Esophagus mucosa (tissue), 1 donor: Measurements from ENCODE around the gene SSH3. TPM values are rescaled to one million over a fixed set of nuclear protein-coding genes. Genes with fewer than 3 reads are reported as not detected.
"Not testable (repeated sequence)": the region's sequence is repeated elsewhere in the genome, so short reads cannot be mapped to it uniquely, and the experiment has no call there.

Source experiments
- ATAC-seq: fragments of 200-7000 bp; cut with Tn5 transposase; one replicate; pipeline ENCODE4 v1.9.1; 2020
- total RNA-seq: library from RNA; stranded (reverse); gene quantifications from one replicate; pipeline ENCODE4 v1.2.4, GENCODE V29; 2023
- donor health status: DM: yes; HTN: yes; CAD: no.

Gene SSH3
- total RNA-seq, 1 donor from 2014 or later, result 78.4 TPM

- ATAC-seq, result peak; percentile 73
These were observed 9.1 kb downstream of the SSH3 start for GRCh38 chr11:67312187-67313021.

- ATAC-seq, result no peak
These were observed 10.0 kb downstream of the SSH3 start for GRCh38 chr11:67313125-67313890.

GRCh38 chr11:67314218-67314617 is 10.9 kb downstream of the SSH3 start:
- ATAC-seq, result no peak

GRCh38 chr11:67315325-67315909 is 12.1 kb downstream of the SSH3 start:
- no peak for ATAC-seq

- no peak for ATAC-seq
These were observed 13.5 kb downstream of the SSH3 start for GRCh38 chr11:67316882-67317204.

GRCh38 chr11:67317205-67317887 is 14.0 kb downstream of the SSH3 start:
- ATAC-seq, result peak; percentile 78

GRCh38 chr11:67317888-67318555 is 14.7 kb downstream of the SSH3 start:
- ATAC-seq, result peak; percentile 41

- not testable (repeated sequence) for ATAC-seq
These were observed 15.5 kb downstream of the SSH3 start for GRCh38 chr11:67318876-67319275.

- no peak for ATAC-seq
These were observed 16.7 kb downstream of the SSH3 start for GRCh38 chr11:67320011-67320410.

- no peak for ATAC-seq
These were observed 17.4 kb downstream of the SSH3 start for GRCh38 chr11:67320691-67321090.

GRCh38 chr11:67321313-67321871 is 18.1 kb downstream of the SSH3 start:
- no peak for ATAC-seq

GRCh38 chr11:67322049-67322448 is 18.7 kb downstream of the SSH3 start:
- no peak for ATAC-seq

- ATAC-seq, result no peak
These were observed 20.2 kb downstream of the SSH3 start for GRCh38 chr11:67323526-67323925.

- ATAC-seq, result no peak
These were observed 28.9 kb downstream of the SSH3 start for GRCh38 chr11:67332081-67332691.

GRCh38 chr11:67337257-67337656 is 33.9 kb downstream of the SSH3 start:
- no peak for ATAC-seq

- no peak for ATAC-seq
These were observed 40.9 kb downstream of the SSH3 start for GRCh38 chr11:67344264-67344663.

GRCh38 chr11:67345247-67345919 is 42.1 kb downstream of the SSH3 start:
- peak; percentile 51 for ATAC-seq

GRCh38 chr11:67345920-67346819 is 42.8 kb downstream of the SSH3 start:
- ATAC-seq, result peak; percentile 95

- ATAC-seq, result no peak
These were observed 44.8 kb downstream of the SSH3 start for GRCh38 chr11:67347964-67348749.
